Measurements from ENCODE around the gene TAF9B.

DNA sequence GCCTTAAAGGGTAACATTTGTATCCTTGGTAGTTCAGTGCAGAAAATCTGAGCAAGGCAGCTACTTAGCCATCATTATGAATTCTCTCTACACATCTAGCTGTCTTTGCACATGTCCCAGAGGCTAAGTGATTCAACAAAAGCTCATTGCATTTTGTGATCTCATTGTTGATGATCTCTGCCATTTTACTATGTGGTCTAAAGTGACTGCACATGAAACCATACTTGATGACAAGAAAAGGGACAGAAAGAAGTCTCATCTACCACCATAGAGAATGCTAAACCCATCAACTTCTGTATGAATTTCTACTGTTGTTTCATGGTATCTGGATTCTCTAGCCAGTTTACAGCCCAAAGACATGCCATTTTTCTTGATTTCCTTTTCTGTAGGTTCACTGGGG lies 41.3 kb downstream of the TAF9B start:
- TF ChIP-seq, protein P1, sequence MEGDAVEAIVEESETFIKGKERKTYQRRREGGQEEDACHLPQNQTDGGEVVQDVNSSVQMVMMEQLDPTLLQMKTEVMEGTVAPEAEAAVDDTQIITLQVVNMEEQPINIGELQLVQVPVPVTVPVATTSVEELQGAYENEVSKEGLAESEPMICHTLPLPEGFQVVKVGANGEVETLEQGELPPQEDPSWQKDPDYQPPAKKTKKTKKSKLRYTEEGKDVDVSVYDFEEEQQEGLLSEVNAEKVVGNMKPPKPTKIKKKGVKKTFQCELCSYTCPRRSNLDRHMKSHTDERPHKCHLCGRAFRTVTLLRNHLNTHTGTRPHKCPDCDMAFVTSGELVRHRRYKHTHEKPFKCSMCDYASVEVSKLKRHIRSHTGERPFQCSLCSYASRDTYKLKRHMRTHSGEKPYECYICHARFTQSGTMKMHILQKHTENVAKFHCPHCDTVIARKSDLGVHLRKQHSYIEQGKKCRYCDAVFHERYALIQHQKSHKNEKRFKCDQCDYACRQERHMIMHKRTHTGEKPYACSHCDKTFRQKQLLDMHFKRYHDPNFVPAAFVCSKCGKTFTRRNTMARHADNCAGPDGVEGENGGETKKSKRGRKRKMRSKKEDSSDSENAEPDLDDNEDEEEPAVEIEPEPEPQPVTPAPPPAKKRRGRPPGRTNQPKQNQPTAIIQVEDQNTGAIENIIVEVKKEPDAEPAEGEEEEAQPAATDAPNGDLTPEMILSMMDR (IDR thresholded peaks at IDR 0.05; ENCODE audit: low read length): no peak
- no peak for TF ChIP-seq EZH2 (IDR thresholded peaks at IDR 0.05; ENCODE audit: borderline replicate concordance, low read length)
